ENCODE data around the gene NR1H3.
A peak's percentile ranks its signal among the peaks of the same experiment; 100 is the strongest.
"Not testable (repeated sequence)": the region's sequence is repeated elsewhere in the genome, so short reads cannot be mapped to it uniquely, and the experiment has no call there.

The NR1H3 gene

DNA sequence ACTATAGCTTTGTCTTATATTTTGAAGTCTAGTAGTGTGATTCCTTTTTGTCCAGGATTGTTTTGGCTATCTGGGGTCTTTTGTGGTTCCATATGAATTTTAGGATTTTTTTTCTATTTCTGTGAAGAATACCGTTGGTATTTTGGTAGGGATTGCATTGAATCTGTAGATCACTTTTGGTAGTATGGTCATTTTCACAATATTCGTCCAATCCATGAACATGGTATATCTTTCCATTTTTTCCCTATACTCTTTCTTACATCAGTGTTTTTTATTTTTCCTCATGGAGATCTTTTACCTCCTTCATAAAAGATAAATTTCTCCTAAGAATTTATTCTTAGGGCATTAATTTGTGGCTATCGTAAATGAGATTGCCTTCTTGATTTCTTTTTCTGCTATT is 41.3 kb downstream of the NR1H3 start:
- FAIRE-seq = no peak

GRCh38 chr11:47302853-47303252 is 45.1 kb downstream of the NR1H3 start:
- FAIRE-seq = no peak
- DNase-seq (ENCODE audit: insufficient read length, low spot score) = no peak

More for the DNA sequence above, 41.3 kb downstream of the NR1H3 start:
- no peak for DNase-seq (ENCODE audit: insufficient read length, low spot score)

- no peak for DNase-seq (ENCODE audit: insufficient read length, low spot score)
- FAIRE-seq = peak; percentile 16
These were observed 48.1 kb downstream of the NR1H3 start for GRCh38 chr11:47305734-47306483.

GRCh38 chr11:47306484-47306844 is 48.7 kb downstream of the NR1H3 start:
- FAIRE-seq = no peak
- DNase-seq (ENCODE audit: insufficient read length, low spot score) = no peak

GRCh38 chr11:47308050-47308823 is 50.4 kb downstream of the NR1H3 start:
- FAIRE-seq = no peak
- no peak for DNase-seq (ENCODE audit: insufficient read length, low spot score)

GRCh38 chr11:47314992-47315391 is 57.2 kb downstream of the NR1H3 start:
- DNase-seq (ENCODE audit: insufficient read length, low spot score) (no peak), FAIRE-seq (no peak)

DNA sequence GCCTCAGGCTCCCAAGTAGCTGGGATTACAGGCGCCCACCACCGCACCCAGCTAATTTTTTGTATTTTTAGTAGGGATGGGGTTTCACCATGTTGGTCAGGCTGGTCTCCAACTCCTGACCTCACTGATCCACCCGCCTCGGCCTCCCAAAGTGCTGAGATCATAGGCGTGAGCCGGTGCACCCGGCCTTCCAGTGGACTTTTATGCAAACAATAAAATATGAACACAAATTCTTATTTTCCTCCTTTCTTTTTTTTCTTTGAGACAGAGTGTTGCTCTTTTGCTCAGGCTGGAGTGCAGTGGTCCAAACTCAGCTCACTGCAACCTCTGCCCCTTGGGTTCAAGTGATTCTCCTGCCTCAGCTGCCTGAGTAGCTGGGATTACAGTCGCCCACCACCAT is 58.7 kb downstream of the NR1H3 start:
- FAIRE-seq; DNase-seq (ENCODE audit: insufficient read length, low spot score): not testable (repeated sequence)

DNA sequence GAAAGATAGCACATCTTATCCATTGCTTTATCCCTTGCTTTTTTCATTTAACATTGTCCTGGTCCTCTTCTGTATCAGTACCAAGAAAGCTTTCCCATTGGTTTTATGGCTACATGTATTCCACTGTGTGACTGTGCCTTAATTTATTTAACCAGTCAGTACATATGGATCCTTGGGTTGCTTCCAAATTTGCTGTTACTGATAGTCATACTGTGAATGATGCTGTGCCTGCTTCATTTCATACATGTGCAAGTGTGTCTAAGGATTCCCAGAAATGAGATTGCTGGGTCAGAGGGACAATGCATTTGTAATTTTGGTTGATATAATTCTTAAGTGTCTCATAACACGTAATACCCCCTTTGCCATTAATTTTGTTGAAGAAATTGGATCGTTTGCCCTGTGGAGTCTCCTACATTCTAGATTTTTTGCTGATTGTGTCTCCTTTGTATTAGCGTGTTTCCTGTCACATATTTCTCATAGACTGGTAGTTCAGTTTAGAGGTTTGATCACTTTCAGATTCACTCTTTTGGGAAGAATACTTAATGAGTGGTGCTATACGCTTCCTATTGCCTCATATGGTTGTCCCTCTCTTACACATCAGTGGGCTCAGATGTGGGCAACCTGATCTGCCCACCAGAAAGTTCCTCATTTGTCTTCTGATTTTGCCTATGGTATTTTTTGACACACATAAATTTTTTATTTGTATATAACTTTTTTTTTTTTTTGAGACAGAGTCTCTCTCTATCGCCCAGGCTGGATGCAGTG is 59.5 kb downstream of the NR1H3 start:
- FAIRE-seq = no peak
- DNase-seq (ENCODE audit: insufficient read length, low spot score) = no peak

DNA sequence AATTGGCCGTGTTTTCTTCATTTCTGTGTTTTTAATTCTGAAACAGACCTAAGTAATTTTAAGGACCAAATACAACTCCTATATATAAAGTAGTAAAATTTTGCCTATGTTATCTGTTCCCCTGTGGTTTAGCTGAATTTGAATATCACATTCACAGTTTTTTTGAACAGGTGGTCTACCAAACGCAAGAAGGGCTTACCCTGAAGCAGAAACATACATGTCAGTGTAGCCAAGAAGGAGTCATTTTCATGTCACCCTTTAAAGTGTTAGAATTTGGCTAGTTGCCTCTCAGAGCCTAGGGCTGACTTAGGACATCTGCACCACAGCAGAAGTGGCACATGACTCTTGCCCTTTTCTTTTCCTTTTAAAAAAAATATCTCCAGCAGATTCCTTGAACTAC is 60.4 kb downstream of the NR1H3 start:
- FAIRE-seq = no peak

More for the DNA sequence above, 60.4 kb downstream of the NR1H3 start:
- DNase-seq (ENCODE audit: insufficient read length, low spot score) = no peak
